PC-9 (cell line): ENCODE data around the gene KCNIP1. TPM values are rescaled to one million over a fixed set of nuclear protein-coding genes. Genes with fewer than 3 reads are reported as not detected.

Experiments
- BruUV-seq: library from RNA; stranded (reverse); fragments of 400-500 nt; replicated peaks from 2 replicates; lab custom pipeline; 2021; lab: Mats Ljungman, UMichigan
- CTCF ChIA-PET: fragments of 300-600 bp; sonication (Branson Sonifier 250); formaldehyde crosslinking; loops from one replicate; lab custom pipeline; 2022; ENCODE audit warnings: antibody characterized with exemption; lab: Charles Lee
- POLR2A ChIA-PET: fragments of 300-600 bp; sonication (Branson Sonifier 250); formaldehyde crosslinking; loops from one replicate; lab custom pipeline; 2022; ENCODE audit warnings: antibody characterized with exemption; ENCODE audit not compliant: unreplicated experiment; lab: Charles Lee
- DNase-seq, 2 experiments: peaks; one replicate each; pipeline versions ENCODE4 v3.0.0 to v3.0.0-alpha.2; 2015 to 2022; ENCODE audit warnings: mixed read lengths in 1 of 2
- H2AFZ ChIP-seq: fragments of 200-600 bp; sonication (generic); 2 replicates; pipeline ENCODE4 v1.8.1; 2017; ENCODE audit warnings: antibody characterized with exemption
- H3F3A ChIP-seq: fragments of 200-600 bp; sonication (generic); 2 replicates; pipeline ENCODE4 v1.8.1; 2017; ENCODE audit warnings: antibody characterized with exemption, mild to moderate bottlenecking, low read depth; ENCODE audit not compliant: insufficient read depth
- H3K27ac ChIP-seq: fragments of 200-600 bp; sonication (generic); 2 replicates; pipeline ENCODE4 v1.6.1; 2016; ENCODE audit warnings: mixed run types
- H3K27me3 ChIP-seq: fragments of 200-600 bp; sonication (generic); 2 replicates; pipeline ENCODE4 v1.6.1; 2016; ENCODE audit warnings: low read depth, mixed run types; ENCODE audit not compliant: insufficient read depth
- H3K36me3 ChIP-seq: fragments of 200-600 bp; sonication (generic); 2 replicates; pipeline ENCODE4 v1.6.1; 2016; ENCODE audit warnings: low read depth, mixed run types
- H3K4me1 ChIP-seq: fragments of 200-600 bp; sonication (generic); replicated peaks from 2 replicates; pipeline ENCODE4 v1.6.1; 2016; ENCODE audit warnings: mixed run types; ENCODE audit not compliant: insufficient read depth
- H3K4me2 ChIP-seq: fragments of 200-600 bp; sonication (generic); 2 replicates; pipeline ENCODE4 v1.6.1; 2017; ENCODE audit warnings: mixed run types
- H3K4me3 ChIP-seq: fragments of 200-600 bp; sonication (generic); 2 replicates; pipeline ENCODE4 v1.6.1; 2016; ENCODE audit warnings: mixed run types
- H3K79me2 ChIP-seq: fragments of 200-600 bp; sonication (generic); 2 replicates; pipeline ENCODE4 v1.6.1; 2017; ENCODE audit warnings: low read depth, mixed run types
- H3K9me2 ChIP-seq: fragments of 200-600 bp; sonication (generic); 2 replicates; pipeline ENCODE4 v1.8.1; 2017; ENCODE audit warnings: mild to moderate bottlenecking; ENCODE audit not compliant: insufficient read depth
- H3K9me3 ChIP-seq: fragments of 200-600 bp; sonication (generic); 2 replicates; pipeline ENCODE4 v1.8.1; 2016; ENCODE audit warnings: low read depth; ENCODE audit not compliant: insufficient read depth
- H4K20me1 ChIP-seq: fragments of 200-600 bp; sonication (generic); 2 replicates; pipeline ENCODE4 v1.8.1; 2017; ENCODE audit not compliant: insufficient read depth
- CTCF ChIP-seq: fragments of 200-600 bp; sonication (generic); conservative IDR thresholded peaks from 2 replicates; pipeline ENCODE4 v1.6.1; 2017; ENCODE audit warnings: mixed run types, antibody characterized with exemption, mild to moderate bottlenecking, moderate library complexity
- EZH2 ChIP-seq: fragments of 200-600 bp; sonication (generic); IDR thresholded peaks from 2 replicates; pipeline ENCODE4 v1.8.0; 2017; ENCODE audit warnings: antibody characterized with exemption, low read depth
- intact Hi-C: fragments of 100-400 bp; cut with micrococcal nuclease; formaldehyde crosslinking; loops from one replicate; pipeline ENCODE4 v1.10.0; 2022; ENCODE audit not compliant: unreplicated experiment
- total RNA-seq: library from RNA; stranded (reverse); gene quantifications from 2 replicates; pipeline ENCODE4 v1.2.3, GENCODE V29; 2021

KCNIP1 gene
- total RNA-seq, 1 experiment from 2014 or later = not detected

GRCh38 chr5:170736966-170737365 is 233.1 kb downstream of the KCNIP1 start:
- BruUV-seq = no TSS peak
- CTCF ChIA-PET = no interaction called here
- POLR2A ChIA-PET = interaction anchor here (0.5 kb wide), 1 partner anchor 320 kb away, joined by 8 read pairs; no protein-coding TSS in a partner anchor

GRCh38 chr5:170737591-170737990 is 233.8 kb downstream of the KCNIP1 start:
- H4K20me1 ChIP-seq = no peaks in the 10 kb centered on the region
- no peaks in the 10 kb centered on the region for H3K27me3 ChIP-seq
- H3K79me2 ChIP-seq = no peaks in the 10 kb centered on the region
- H3K27ac ChIP-seq = no peak overlapping the region
- BruUV-seq = no TSS peak
- H3K4me2 ChIP-seq = no peak overlapping the region
- intact Hi-C loops = no loop called here
- H3K4me3 ChIP-seq = no peak overlapping the region
- H2AFZ ChIP-seq = no peak overlapping the region
- DNase-seq = no peak
- ChIA-PET POLR2A (no interaction called here), CTCF (no interaction called here)
- no peaks in the 10 kb centered on the region for H3K4me1 ChIP-seq
- H3F3A ChIP-seq = no peaks in the 10 kb centered on the region
- TF ChIP-seq CTCF (no peak), EZH2 (no peak)
- no peaks in the 10 kb centered on the region for H3K36me3 ChIP-seq
- H3K9me3 ChIP-seq = no peaks in the 10 kb centered on the region
- no peaks in the 10 kb centered on the region for H3K9me2 ChIP-seq

More at GRCh38 chr5:170736966-170737365, 233.1 kb downstream of the KCNIP1 start:
- Histone ChIP-seq H3K79me2 (no peaks in the 10 kb centered on the region), H3K9me3 (no peaks in the 10 kb centered on the region), H3K27ac (no peak overlapping the region), H3K27me3 (no peaks in the 10 kb centered on the region), H3K4me3 (no peak overlapping the region), H4K20me1 (no peaks in the 10 kb centered on the region), H2AFZ (no peak overlapping the region), H3K4me2 (no peak overlapping the region), H3K4me1 (no peaks in the 10 kb centered on the region), H3F3A (no peaks in the 10 kb centered on the region), H3K36me3 (no peaks in the 10 kb centered on the region), H3K9me2 (no peaks in the 10 kb centered on the region)
- DNase-seq = no peak
- intact Hi-C loops = no loop called here
- no peak for TF ChIP-seq EZH2
- no peak for TF ChIP-seq CTCF

- no peaks in the 10 kb centered on the region for H3K9me2 ChIP-seq
- H3K4me1 ChIP-seq = no peaks in the 10 kb centered on the region
- no peak for DNase-seq
- no peaks in the 10 kb centered on the region for H3K27me3 ChIP-seq
- POLR2A ChIA-PET = no interaction called here
- no peak for TF ChIP-seq CTCF
- no peak for TF ChIP-seq EZH2
- intact Hi-C loops = no loop called here
- H3K9me3 ChIP-seq = no peaks in the 10 kb centered on the region
- no TSS peak for BruUV-seq
- H3K36me3 ChIP-seq = no peaks in the 10 kb centered on the region
- H4K20me1 ChIP-seq = no peaks in the 10 kb centered on the region
- no peak overlapping the region for H3K4me3 ChIP-seq
- no peaks in the 10 kb centered on the region for H3F3A ChIP-seq
- no peak overlapping the region for H3K27ac ChIP-seq
- no peak overlapping the region for H3K4me2 ChIP-seq
- no peaks in the 10 kb centered on the region for H3K79me2 ChIP-seq
- no peak overlapping the region for H2AFZ ChIP-seq
- CTCF ChIA-PET = no interaction called here
Measured at GRCh38 chr5:170738840-170739239, 235.0 kb downstream of the KCNIP1 start.
